ENCODE results near the gene FBXO42.
"Not testable (repeated sequence)": the region's sequence is repeated elsewhere in the genome, so short reads cannot be mapped to it uniquely, and the experiment has no call there.

FBXO42 gene

DNA sequence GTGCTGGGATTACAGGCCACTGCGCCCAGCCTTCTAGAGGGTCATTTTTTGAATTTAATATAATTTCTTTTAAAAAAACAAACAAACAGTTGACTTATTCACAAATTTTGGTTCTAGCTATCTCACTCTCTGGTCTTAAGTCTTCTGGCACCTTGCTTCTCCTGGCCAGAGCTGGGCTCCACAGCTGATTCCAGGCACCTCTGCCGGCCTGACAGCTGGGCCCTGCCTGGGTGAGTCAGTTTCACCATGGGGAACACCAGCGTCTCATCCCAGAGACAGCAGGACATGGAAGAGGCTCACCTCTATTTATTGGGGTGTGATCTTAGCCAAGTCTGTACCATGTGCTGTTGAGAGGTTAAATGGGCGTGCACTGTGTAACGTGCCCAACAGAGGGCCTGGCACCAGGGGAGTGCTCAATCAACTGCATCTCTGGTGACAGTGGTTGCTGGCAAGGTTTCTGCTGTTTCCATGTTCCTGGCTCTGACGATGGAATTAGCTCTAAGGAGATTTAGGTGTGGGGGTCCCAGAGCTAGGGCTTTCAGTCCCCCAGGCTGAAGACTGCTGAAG lies 116.3 kb downstream of the FBXO42 start:
- TF ChIP-seq POLR2A (IDR thresholded peaks at IDR 0.05; ENCODE audit: low read depth, low read length) (no peak), TAF1 (IDR thresholded peaks at IDR 0.05; ENCODE audit: borderline replicate concordance, low read depth, low read length) (no peak), POLR2AphosphoS5 (IDR thresholded peaks at IDR 0.05; ENCODE audit: low read depth, low read length) (no peak)
- DNase-seq (ENCODE audit: insufficient read length) (peak; percentile 52), FAIRE-seq (no peak)

DNA sequence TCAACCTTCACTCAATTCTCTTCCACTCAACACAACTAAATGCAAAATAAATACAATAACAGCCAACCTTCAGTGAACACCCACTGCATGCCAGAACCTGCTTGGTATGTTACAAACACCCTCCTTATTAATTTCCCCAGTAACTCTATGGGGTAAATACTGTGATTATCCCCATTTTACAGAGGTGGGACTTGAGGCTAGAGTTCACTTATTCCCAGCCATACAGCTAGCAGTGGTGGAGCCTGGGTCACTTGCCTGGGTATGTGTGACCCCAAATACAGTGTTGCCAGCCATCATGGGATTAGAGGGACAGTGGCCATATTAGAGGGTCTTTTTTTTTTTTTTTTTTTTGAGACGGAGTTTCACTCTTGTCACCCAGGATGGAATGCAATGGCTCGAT lies 116.9 kb downstream of the FBXO42 start:
- TF ChIP-seq TAF1 (IDR thresholded peaks at IDR 0.05; ENCODE audit: borderline replicate concordance, low read depth, low read length) = no peak
- no peak for FAIRE-seq
- no peak for DNase-seq (ENCODE audit: insufficient read length)

DNA sequence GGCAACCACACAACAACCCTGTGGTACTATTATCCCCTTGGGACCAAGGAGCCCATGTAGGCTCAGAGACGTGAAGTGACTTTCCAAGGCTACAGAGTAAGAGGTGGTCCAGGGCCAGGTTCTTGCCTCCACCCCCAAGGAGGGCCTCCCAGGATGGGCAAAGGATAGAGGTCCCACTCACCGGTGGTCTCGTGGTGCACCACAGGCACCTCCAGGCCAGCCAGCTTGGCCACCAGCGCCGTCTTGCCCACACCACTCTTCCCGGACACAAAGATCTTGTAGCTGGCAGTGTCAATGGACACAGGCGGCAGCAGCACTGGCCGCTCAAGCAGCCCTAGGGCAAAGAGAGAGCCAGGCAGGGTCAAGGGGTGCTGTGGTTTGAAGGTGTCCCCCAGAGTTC lies 118.8 kb downstream of the FBXO42 start:
- no peak for TF ChIP-seq POLR2AphosphoS5 (IDR thresholded peaks at IDR 0.05; ENCODE audit: low read depth, low read length)
- TF ChIP-seq POLR2A (IDR thresholded peaks at IDR 0.05; ENCODE audit: low read depth, low read length) = no peak
- no peak for TF ChIP-seq TAF1 (IDR thresholded peaks at IDR 0.05; ENCODE audit: borderline replicate concordance, low read depth, low read length)
- no peak for DNase-seq (ENCODE audit: insufficient read length)
- FAIRE-seq = no peak

DNA sequence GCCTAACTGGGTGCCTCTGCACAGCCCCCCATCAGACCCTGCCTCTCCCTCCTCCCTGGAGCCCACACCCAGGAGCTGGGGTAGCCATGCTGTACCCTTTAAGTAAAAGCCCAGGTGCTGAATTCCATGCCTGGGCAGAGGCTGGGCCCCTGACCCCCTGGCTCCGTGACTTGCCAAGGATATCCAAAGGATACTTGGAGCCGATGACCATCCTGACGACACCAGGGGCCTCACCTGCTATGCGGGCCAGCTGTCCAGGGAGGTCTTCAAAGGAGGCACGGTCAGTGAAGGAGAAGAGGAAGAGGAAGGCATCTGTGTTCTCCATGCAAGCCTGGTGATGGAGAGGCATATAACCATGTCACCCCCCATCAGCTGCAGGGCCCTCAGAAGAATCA lies 120.0 kb downstream of the FBXO42 start:
- FAIRE-seq (no peak), DNase-seq (ENCODE audit: insufficient read length) (no peak)
- TF ChIP-seq POLR2AphosphoS5 (IDR thresholded peaks at IDR 0.05; ENCODE audit: low read depth, low read length) (no peak), POLR2A (IDR thresholded peaks at IDR 0.05; ENCODE audit: low read depth, low read length) (no peak), TAF1 (IDR thresholded peaks at IDR 0.05; ENCODE audit: borderline replicate concordance, low read depth, low read length) (no peak)

DNA sequence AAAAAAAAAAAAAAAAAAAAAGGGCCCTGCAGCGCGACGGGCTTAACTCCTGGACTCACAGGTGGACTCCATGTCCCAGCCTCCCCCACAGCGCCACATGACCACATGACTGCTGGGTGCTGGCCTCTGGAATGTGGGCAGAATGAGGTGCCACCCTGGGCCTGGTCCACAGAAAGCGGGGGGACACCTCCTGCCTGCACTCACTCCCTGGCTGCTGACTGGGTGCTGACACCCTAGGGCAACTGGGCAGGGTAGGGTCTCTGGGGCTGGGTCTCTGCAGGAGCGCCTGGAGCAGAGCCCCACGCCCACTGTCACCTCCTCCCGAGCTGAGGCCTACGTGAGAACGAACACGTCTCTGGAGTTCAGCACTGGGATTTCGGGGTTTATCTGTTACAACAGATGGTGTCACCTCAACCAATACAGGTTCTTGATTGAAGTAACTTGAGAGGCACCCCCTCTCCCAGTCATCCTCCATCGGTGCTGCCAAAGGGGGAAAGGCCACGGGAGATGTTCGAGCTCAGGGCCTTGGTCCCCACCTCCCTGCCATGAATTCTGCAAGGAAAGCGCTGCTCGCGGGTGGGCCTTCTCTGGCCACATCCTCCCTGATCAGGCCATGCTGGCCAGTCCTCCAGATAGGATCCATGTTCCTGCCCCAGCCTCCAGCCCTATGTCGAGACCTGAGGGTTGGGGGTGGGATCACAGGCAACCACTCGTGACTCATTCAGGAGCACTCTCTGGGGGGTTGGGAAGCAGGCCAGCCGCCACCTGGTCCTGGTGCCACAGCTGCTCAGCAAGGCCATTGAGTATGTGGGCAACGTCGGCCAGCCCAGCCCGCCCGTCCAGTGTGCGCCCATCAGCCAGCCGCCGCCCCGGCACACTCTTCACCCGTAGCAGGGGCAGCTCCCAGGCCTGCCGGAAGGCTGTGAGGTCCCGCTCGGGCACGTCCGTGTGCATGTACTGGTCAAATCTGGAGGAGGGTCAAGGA lies 120.7 kb downstream of the FBXO42 start:
- TF ChIP-seq POLR2A (IDR thresholded peaks at IDR 0.05; ENCODE audit: low read depth, low read length) = no peak
- TF ChIP-seq POLR2AphosphoS5 (IDR thresholded peaks at IDR 0.05; ENCODE audit: low read depth, low read length) = no peak
- TF ChIP-seq TAF1 (IDR thresholded peaks at IDR 0.05; ENCODE audit: borderline replicate concordance, low read depth, low read length) = no peak
- no peak for FAIRE-seq
- DNase-seq (ENCODE audit: insufficient read length) = no peak

DNA sequence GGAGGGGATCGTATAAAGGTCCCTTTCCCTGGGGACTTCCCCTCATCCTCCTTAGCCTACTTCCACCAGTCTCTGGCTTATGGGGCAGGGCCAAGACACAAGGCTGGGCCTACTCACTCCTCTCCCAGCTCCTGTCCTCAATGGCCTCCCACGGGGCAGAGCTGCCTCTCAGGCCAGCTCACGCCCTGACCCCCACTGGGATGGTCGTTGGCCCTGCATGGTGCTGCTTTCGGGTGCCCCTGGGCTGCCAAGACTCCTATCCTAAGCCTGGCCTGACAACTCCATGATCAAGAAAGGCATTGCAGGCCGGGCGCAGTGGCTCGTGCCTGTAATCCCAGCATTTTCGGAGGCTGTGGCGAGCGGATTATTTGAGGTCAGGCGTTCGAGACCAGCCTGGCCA lies 121.5 kb downstream of the FBXO42 start:
- FAIRE-seq = no peak
- TF ChIP-seq TAF1 (IDR thresholded peaks at IDR 0.05; ENCODE audit: borderline replicate concordance, low read depth, low read length) (no peak), POLR2A (IDR thresholded peaks at IDR 0.05; ENCODE audit: low read depth, low read length) (no peak), POLR2AphosphoS5 (IDR thresholded peaks at IDR 0.05; ENCODE audit: low read depth, low read length) (no peak)
- DNase-seq (ENCODE audit: insufficient read length) = no peak

DNA sequence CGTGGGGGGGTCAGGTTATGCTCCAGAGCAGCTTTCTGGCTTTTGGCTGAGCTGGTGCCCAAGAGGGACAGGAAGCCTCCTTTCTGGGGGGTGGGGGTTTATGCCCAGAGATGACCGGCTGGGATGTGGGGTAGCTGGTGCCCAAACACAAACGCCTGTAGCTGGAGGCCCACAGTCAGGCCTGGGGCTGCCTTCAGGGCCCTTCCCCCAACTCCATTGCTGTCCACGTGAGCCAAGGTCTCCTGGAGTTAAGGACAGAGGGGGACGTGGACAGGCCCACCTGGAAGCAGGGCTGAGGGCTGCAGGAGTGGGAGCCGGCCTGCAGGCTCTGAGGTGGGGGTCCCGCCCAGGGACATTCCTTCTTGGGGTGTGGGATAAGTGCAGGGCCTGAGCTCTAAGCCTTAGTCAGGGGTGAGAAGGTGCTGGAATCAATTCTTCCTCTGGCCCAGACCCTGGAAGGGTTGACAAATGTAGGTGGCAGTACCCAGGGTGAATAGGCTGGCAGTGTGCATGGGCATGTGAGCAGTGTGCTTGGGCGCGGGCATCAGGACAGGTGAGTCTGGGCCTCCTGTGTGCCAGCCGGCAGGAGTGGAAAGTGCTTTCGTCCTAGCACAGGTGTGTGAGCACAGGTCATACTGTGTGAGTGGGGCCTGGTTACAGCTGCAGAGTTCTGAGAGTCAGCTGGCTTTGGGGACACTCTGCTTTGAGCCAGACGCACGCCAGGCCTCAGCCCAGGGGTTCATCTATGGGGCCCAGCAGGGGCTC lies 122.1 kb downstream of the FBXO42 start:
- no peak for DNase-seq (ENCODE audit: insufficient read length)
- FAIRE-seq = no peak
- no peak for TF ChIP-seq POLR2A (IDR thresholded peaks at IDR 0.05; ENCODE audit: low read depth, low read length)
- TF ChIP-seq POLR2AphosphoS5 (IDR thresholded peaks at IDR 0.05; ENCODE audit: low read depth, low read length) = no peak
- no peak for TF ChIP-seq TAF1 (IDR thresholded peaks at IDR 0.05; ENCODE audit: borderline replicate concordance, low read depth, low read length)

DNA sequence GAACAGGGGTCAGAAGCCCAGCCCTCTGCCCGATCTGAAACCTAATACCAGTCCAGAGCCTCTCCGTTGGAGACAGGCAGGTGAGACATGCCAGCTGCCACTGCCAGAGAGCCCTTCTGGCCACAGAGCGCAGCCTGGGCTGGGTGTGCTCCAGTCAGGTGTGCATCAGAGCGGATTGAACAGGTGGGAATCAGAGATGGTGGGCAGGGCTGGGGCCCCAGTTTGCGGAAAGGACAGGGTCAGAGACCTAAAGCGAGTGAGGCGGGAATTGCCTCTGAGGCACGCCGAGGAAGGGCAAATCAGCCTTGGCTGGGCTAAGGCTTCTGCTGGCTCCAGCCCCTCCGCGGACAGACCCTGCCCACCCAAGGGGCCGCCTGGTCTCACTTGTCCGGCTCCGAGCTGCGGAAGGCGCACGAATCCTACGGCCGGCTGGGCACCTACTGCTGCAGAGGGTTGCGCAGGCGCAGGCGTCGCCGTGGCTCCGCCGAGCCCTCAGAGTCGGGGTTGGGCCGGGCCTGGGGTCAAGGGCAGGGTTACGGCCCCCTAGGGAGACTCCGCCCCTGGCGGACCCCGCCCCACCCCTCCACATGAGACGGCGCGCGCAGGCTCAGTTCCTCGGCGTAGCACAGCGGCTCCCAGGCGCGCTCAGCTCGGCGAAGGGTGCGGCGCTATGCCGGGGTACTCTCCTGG lies 125.6 kb downstream of the FBXO42 start:
- no peak for TF ChIP-seq POLR2AphosphoS5 (IDR thresholded peaks at IDR 0.05; ENCODE audit: low read depth, low read length)
- TF ChIP-seq POLR2A (IDR thresholded peaks at IDR 0.05; ENCODE audit: low read depth, low read length) = no peak
- no peak for TF ChIP-seq TAF1 (IDR thresholded peaks at IDR 0.05; ENCODE audit: borderline replicate concordance, low read depth, low read length)
- FAIRE-seq = no peak
- DNase-seq (ENCODE audit: insufficient read length) = no peak

DNA sequence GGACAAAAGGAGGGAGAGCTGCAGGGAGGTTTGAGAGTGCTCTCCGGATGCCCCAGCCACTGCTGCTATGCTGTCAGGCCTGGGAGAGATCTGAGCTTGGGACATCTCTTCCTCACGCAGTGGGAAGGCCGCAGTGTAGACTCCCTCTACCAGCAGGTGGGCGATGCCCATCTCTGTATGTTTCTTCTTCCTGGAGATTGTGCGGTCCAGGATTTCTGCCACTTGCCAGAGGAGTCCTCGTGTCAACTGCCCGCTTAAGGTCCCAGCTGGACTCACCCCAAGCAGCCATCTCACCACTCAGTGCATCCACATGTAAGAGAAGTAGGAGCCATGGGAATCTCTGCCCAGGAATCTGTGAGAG lies 126.2 kb downstream of the FBXO42 start:
- FAIRE-seq = no peak
- no peak for DNase-seq (ENCODE audit: insufficient read length)
- TF ChIP-seq POLR2A (IDR thresholded peaks at IDR 0.05; ENCODE audit: low read depth, low read length) (no peak), TAF1 (IDR thresholded peaks at IDR 0.05; ENCODE audit: borderline replicate concordance, low read depth, low read length) (no peak), POLR2AphosphoS5 (IDR thresholded peaks at IDR 0.05; ENCODE audit: low read depth, low read length) (no peak)

DNA sequence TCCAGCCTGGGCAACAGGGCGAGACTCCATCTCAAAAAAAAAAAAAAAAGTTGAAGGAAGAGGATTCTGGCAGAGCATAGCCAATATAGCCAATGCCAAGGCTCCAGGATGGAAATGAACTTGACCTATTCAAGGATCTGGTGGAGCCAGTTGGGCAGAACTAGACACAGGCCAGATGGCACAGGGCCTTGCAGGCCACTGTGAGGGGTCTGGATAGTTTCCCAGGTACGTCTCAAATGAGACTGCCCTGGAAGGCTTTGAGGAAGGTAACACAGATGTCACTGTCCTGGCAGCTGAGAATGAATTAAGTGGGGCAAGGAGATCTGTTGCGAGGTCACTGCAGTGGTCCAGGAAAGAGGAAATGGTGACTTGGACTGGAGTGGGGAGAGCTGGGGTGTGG lies 127.8 kb downstream of the FBXO42 start:
- FAIRE-seq (no peak), DNase-seq (ENCODE audit: insufficient read length) (no peak)
- TF ChIP-seq TAF1 (IDR thresholded peaks at IDR 0.05; ENCODE audit: borderline replicate concordance, low read depth, low read length) (no peak), POLR2AphosphoS5 (IDR thresholded peaks at IDR 0.05; ENCODE audit: low read depth, low read length) (no peak), POLR2A (IDR thresholded peaks at IDR 0.05; ENCODE audit: low read depth, low read length) (no peak)

DNA sequence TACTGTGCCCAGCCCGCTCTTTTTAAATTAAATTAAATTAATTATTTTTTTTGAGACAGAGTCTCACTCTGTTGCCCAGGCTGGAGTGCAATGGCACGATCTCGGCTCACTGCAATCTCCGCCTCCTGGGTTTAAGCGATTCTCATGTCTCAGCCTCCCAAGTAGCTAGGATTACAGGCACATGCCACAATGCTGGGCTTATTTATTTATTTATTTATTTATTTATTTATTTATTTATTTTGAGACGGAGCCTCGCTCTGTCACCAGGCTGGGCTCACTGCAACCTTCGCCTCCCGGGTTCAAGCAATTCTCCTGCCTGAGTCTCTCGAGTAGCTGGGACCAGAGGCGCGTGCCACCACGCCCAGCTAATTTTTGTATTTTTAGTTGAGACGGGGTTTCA lies 129.6 kb downstream of the FBXO42 start:
- DNase-seq (ENCODE audit: insufficient read length); FAIRE-seq: not testable (repeated sequence)

All from GM12892 (cell line).